Subcutaneous abdominal adipose tissue (tissue), 5 donors: ENCODE measurements around the gene SLAMF1.
A peak's percentile ranks its signal among the peaks of the same experiment; 100 is the strongest.

Experiments
- H3K27ac ChIP-seq: one replicate; pipeline ENCODE4 v1.7.0; 2013; ENCODE audit warnings: low read depth, mild to moderate bottlenecking, inconsistent platforms, low read length, moderate library complexity
- H3K27me3 ChIP-seq, 5 donors: one replicate each; pipeline ENCODE4 v1.7.0; 2013; ENCODE audit warnings: low read length in 5 of 5, inconsistent platforms in 1 of 5; ENCODE audit not compliant: control insufficient read depth in 5 of 5, insufficient read depth in 4 of 5
- H3K36me3 ChIP-seq, 5 donors: one replicate each; pipeline ENCODE4 v1.7.0; 2013; ENCODE audit warnings: low read length in 5 of 5; ENCODE audit not compliant: control insufficient read depth in 5 of 5, insufficient read depth in 5 of 5
- H3K4me1 ChIP-seq, 5 donors: one replicate each; pipeline ENCODE4 v1.7.0; 2013; ENCODE audit warnings: low read length in 5 of 5, mild to moderate bottlenecking in 3 of 5, moderate library complexity in 1 of 5; ENCODE audit not compliant: control insufficient read depth in 5 of 5, insufficient read depth in 5 of 5
- H3K4me3 ChIP-seq, 5 donors: one replicate each; pipeline ENCODE4 v1.7.0; 2013; ENCODE audit warnings: low read length in 5 of 5, low read depth in 1 of 5
- H3K9ac ChIP-seq, 5 donors: one replicate each; pipeline ENCODE4 v1.7.0; 2013; ENCODE audit warnings: low read length in 5 of 5, mild to moderate bottlenecking in 4 of 5, moderate library complexity in 3 of 5
- H3K9me3 ChIP-seq, 5 donors: one replicate each; pipeline ENCODE4 v1.7.0; 2013; ENCODE audit warnings: low read length in 5 of 5; ENCODE audit not compliant: control insufficient read depth in 5 of 5
- donor health status: healthy.
- donor health status: healthy.
- donor health status: healthy.
- donor health status: healthy.
- donor health status: healthy.

SLAMF1 gene

GRCh38 chr1:160675641-160676410, 29.0 kb upstream of the SLAMF1 start:
- no peak overlapping the region for H3K9ac ChIP-seq
- H3K9me3 ChIP-seq = no peaks in the 10 kb centered on the region
- H3K4me3 ChIP-seq = no peak overlapping the region
- H3K4me1 ChIP-seq = peaks cover 0 to 7% (median 0%) of the 10 kb centered on the region in 5 donors
- no peak overlapping the region for H3K27ac ChIP-seq
- no peaks in the 10 kb centered on the region for H3K36me3 ChIP-seq
- H3K27me3 ChIP-seq = peaks cover 0 to 5% (median 0%) of the 10 kb centered on the region in 5 donors

DNA sequence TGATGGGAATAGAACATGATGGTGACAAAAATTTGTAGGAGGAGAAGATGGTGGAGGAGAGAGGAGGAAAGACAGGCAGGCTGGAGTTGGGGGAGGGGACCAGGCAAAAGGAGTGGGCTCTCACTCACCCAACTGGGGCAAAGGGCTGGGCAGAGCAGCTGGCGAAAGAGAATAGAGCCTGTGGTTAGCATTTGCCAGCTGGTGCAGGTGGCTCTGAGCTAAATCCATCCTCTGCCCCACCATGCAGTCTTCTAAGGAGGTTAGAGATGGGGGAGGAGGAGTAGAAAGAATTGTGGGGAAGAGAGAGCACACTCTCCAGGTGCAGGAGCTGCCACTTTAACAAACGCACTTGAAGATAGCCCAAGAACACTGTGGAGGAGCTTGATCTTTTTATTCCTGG, 27.6 kb upstream of the SLAMF1 start:
- H3K9me3 ChIP-seq = no peaks in the 10 kb centered on the region
- H3K27me3 ChIP-seq = peaks cover 0 to 5% (median 0%) of the 10 kb centered on the region in 5 donors
- no peak overlapping the region for H3K4me3 ChIP-seq
- H3K36me3 ChIP-seq = no peaks in the 10 kb centered on the region
- H3K4me1 ChIP-seq = peaks cover 0 to 7% (median 0%) of the 10 kb centered on the region in 5 donors
- H3K27ac ChIP-seq = no peak overlapping the region
- no peak overlapping the region for H3K9ac ChIP-seq

DNA sequence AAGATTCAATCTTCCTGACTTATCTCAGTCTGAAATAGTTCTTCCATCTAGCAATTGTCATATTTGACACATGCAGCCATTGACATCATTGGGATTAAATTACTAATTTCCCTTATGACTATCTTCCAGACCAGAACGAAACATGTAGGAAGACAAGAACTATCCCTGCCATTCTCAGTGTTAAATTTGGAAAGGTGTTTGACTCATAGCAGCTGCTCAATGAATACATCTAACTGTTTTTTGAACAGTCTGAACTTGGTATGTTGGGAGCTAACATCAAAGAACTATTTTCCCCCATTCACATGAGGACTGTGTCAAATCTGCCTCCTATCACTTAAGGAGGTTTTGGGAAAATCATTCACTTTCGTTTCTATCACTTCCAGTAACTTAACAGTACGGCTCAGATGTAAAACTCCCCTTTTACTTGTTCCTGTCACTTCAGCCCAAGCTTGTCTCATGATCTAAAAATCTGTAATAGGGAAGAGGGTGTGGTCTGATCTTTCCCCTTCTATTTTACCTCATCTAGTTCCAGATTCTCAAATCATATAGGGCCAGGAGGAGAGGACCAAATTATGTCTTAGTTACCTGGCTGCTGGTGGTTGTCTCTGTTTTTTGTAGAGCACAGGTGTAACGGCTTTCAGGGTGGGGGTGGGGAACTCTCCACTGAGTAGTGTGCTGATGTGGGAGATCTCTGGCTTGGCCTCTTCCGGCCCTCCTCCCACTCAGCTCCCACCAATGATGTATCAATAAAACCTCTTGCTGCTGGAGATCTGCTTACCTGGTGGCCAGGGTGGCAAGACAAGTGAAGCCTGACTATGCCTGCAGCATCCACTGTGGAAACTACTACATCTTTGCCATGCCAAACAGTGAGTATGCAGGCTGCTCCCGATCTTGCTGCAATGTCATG, 26.2 kb upstream of the SLAMF1 start:
- H3K4me3 ChIP-seq = no peak overlapping the region
- peaks cover 0 to 7% (median 0%) of the 10 kb centered on the region in 5 donors for H3K4me1 ChIP-seq
- peaks cover 0 to 3% (median 0%) of the 10 kb centered on the region in 5 donors for H3K27me3 ChIP-seq
- no peak overlapping the region for H3K9ac ChIP-seq
- peaks cover 0 to 5% (median 3%) of the 10 kb centered on the region in 5 donors for H3K9me3 ChIP-seq
- no peak overlapping the region for H3K27ac ChIP-seq
- H3K36me3 ChIP-seq = no peaks in the 10 kb centered on the region

- peaks cover 0 to 5% (median 3%) of the 10 kb centered on the region in 5 donors for H3K9me3 ChIP-seq
- H3K36me3 ChIP-seq = no peaks in the 10 kb centered on the region
- H3K27me3 ChIP-seq = peaks cover 0 to 3% (median 0%) of the 10 kb centered on the region in 5 donors
- H3K9ac ChIP-seq = no peak overlapping the region
- peaks cover 0 to 7% (median 0%) of the 10 kb centered on the region in 5 donors for H3K4me1 ChIP-seq
- no peak overlapping the region for H3K27ac ChIP-seq
- no peak overlapping the region for H3K4me3 ChIP-seq
Observed at GRCh38 chr1:160671603-160672517, 25.0 kb upstream of the SLAMF1 start.

DNA sequence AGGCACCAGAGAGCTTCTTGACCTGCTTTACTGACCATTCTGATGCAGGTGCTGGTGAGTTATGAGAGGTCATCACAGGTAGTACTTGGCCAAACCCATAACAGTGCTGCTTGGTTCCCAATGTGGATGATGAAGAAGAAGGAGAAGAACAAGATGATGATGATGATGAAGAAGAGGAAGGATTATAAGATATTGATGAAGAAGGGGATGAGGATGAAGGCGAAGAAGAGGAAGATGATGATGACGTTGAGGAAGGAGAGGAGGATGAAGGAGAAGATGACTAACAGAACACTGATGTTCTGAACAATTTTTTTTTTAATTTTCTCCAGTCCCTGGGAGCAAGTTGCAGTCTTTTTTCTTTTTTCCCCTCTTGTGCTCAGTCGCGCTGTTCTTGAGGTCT, 23.9 kb upstream of the SLAMF1 start:
- Histone ChIP-seq H3K4me3 (no peak overlapping the region), H3K27me3 (peaks cover 0 to 3% (median 0%) of the 10 kb centered on the region in 5 donors), H3K27ac (no peak overlapping the region), H3K4me1 (peaks cover 0 to 14% (median 6%) of the 10 kb centered on the region in 5 donors), H3K9ac (no peak overlapping the region), H3K9me3 (peaks cover 0 to 5% (median 3%) of the 10 kb centered on the region in 5 donors), H3K36me3 (no peaks in the 10 kb centered on the region)

DNA sequence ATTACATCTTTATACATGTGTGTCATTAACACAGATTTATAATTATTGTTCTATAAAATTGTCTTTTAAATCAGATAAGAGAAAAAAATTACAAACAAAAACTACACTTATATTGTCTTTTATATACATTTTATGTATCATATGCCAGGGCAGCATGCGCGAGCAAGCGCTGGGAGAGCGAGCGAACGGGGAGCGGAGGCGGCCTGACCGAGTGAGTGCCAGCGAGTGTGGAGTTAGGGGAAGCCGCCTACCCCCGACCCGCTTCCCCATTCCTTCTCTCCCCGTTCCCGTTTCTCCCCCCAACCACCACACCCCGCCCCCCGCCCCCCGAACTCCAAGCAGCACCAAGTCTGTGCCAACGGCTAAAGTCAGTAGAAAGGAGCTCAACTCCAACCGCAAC, 23.0 kb upstream of the SLAMF1 start:
- Histone ChIP-seq H3K9ac (no peak overlapping the region), H3K9me3 (peaks cover 0 to 5% (median 3%) of the 10 kb centered on the region in 5 donors), H3K4me3 (no peak overlapping the region), H3K4me1 (peaks cover 2 to 20% (median 12%) of the 10 kb centered on the region in 5 donors), H3K27me3 (peaks cover 0 to 4% (median 0%) of the 10 kb centered on the region in 5 donors), H3K36me3 (no peaks in the 10 kb centered on the region), H3K27ac (no peak overlapping the region)

DNA sequence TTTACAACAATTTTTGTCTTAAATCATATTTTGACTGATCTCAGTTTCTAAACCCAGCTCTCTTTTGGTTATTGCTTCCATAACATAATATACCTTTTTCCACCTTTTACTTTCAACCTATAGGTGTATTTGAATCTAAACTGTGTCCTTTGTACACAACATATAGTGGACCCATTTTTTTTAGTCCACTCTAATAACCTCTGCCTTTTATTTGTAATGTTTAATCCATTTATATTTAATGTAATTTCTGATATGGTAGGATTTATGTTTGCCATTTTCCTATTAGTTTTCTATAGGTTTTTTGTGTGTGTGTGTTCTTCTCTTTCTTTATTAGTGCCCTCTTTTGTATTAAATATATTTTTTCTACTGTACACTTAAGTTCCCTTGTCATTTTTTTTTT, 22.4 kb upstream of the SLAMF1 start:
- H3K4me1 ChIP-seq = peaks cover 2 to 20% (median 12%) of the 10 kb centered on the region in 5 donors
- H3K4me3 ChIP-seq = no peak overlapping the region
- peaks cover 0 to 4% (median 0%) of the 10 kb centered on the region in 5 donors for H3K27me3 ChIP-seq
- no peak overlapping the region for H3K9ac ChIP-seq
- H3K36me3 ChIP-seq = no peaks in the 10 kb centered on the region
- peaks cover 0 to 5% (median 3%) of the 10 kb centered on the region in 5 donors for H3K9me3 ChIP-seq
- no peak overlapping the region for H3K27ac ChIP-seq

GRCh38 chr1:160667896-160668295, 21.1 kb upstream of the SLAMF1 start:
- Histone ChIP-seq H3K9me3 (peaks cover 0 to 5% (median 3%) of the 10 kb centered on the region in 5 donors), H3K4me3 (no peak overlapping the region), H3K27ac (no peak overlapping the region), H3K36me3 (no peaks in the 10 kb centered on the region), H3K27me3 (peaks cover 0 to 4% (median 0%) of the 10 kb centered on the region in 5 donors), H3K9ac (no peak overlapping the region), H3K4me1 (peaks cover 2 to 17% (median 13%) of the 10 kb centered on the region in 5 donors)

DNA sequence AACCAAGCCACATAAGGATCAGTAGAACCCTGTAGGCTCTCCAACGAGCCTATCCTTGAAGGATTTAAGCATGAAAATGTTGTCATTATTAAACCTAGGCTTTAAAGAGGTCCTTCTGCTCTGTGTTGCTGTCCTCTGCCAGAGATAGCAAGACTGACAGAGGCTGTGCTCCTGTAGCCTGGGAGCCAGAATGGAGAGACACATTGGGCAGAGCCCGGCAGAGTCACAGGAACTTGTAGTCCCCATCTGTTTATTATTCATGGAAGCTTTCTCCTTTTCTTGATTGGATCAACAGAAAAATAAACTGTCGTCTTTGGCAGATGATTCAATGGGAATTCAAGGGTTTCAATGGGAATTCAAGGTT, 19.2 kb upstream of the SLAMF1 start:
- Histone ChIP-seq H3K9me3 (peaks cover 0 to 5% (median 3%) of the 10 kb centered on the region in 5 donors), H3K27ac (no peak overlapping the region), H3K4me1 (peaks cover 2 to 16% (median 13%) of the 10 kb centered on the region in 5 donors), H3K36me3 (no peaks in the 10 kb centered on the region), H3K27me3 (peaks cover 0 to 4% (median 0%) of the 10 kb centered on the region in 5 donors), H3K9ac (no peak overlapping the region), H3K4me3 (peak overlapping the region in 1 of 5 donors; percentile 4)
